HepG2 (cell line): ENCODE results near the gene PDGFRA. TPM values are rescaled to one million over a fixed set of nuclear protein-coding genes. Genes with fewer than 3 reads are reported as not detected.

ENCODE experiments used
- ATAC-seq: fragments of 200-7000 bp; cut with Tn5 transposase; 3 replicates; pipeline ENCODE4 v1.9.1; 2020; ENCODE audit warnings: mild to moderate bottlenecking, moderate library complexity
- BruUV-seq: library from RNA; stranded (reverse); fragments of 400-500 nt; replicated peaks from 2 replicates; lab custom pipeline; 2021; lab: Mats Ljungman, UMichigan
- CTCF ChIA-PET: fragments of 300-600 bp; formaldehyde crosslinking; extraction: SDS; loops from one replicate; lab custom pipeline; 2021; ENCODE audit warnings: low total read pairs, inconsistent platforms, low intra/inter-chr PET ratio; lab: Yijun Ruan, JAX
- POLR2A ChIA-PET: fragments of 350-600 bp; sonication (Branson Sonifier 250); formaldehyde crosslinking; loops from one replicate; lab custom pipeline; 2020; ENCODE audit warnings: antibody characterized with exemption, inconsistent platforms; lab: Yijun Ruan, JAX
- DNase-seq: peaks from one replicate; pipeline ENCODE4 v3.0.0-alpha.2; 2015; ENCODE audit warnings: low spot score
- FAIRE-seq: peaks from 3 replicates; lab custom pipeline; 2011; peaks lifted over from hg19 to GRCh38; lab: Jason Lieb, UNC
- H2AFZ ChIP-seq: one replicate; pipeline ENCODE4 v1.6.1; 2011; ENCODE audit warnings: low read length, inconsistent platforms
- H3K27ac ChIP-seq: fragments of 300-600 bp; 3 replicates; pipeline ENCODE4 v1.8.0; 2011; ENCODE audit warnings: mixed run types, mild to moderate bottlenecking, mixed read lengths, low read length, inconsistent platforms; ENCODE audit not compliant: insufficient read depth; ENCODE audit errors: extremely low read length
- H3K27me3 ChIP-seq, 2 experiments: fragments of 200-600 bp in 1 of 2; 2 replicates in 1 of 2; 3 replicates in 1 of 2; pipeline versions ENCODE4 v1.6.0 to v1.8.0; 2011; ENCODE audit warnings: low read length in 2 of 2, mild to moderate bottlenecking in 2 of 2, moderate library complexity in 2 of 2, inconsistent platforms in 1 of 2; ENCODE audit not compliant: insufficient read depth in 2 of 2, control insufficient read depth in 1 of 2
- H3K36me3 ChIP-seq, 2 experiments: fragments of 200-600 bp in 1 of 2; replicated peaks in 1 of 2; 2 replicates in 1 of 2; 3 replicates in 1 of 2; pipeline versions ENCODE4 v1.5.1 to v1.8.0; 2011; ENCODE audit warnings: low read length in 2 of 2, inconsistent platforms in 1 of 2; ENCODE audit not compliant: insufficient read depth in 2 of 2, control insufficient read depth in 1 of 2
- H3K4me1 ChIP-seq: 2 replicates; pipeline ENCODE4 v1.5.1; 2012; ENCODE audit warnings: low read length, inconsistent platforms; ENCODE audit not compliant: insufficient read depth
- H3K4me2 ChIP-seq: 2 replicates; pipeline ENCODE4 v1.6.0; 2011; ENCODE audit warnings: low read depth, low read length, inconsistent platforms
- H3K4me3 ChIP-seq, 3 experiments: fragments of 200-600 bp in 1 of 3; sonication (generic), shearing (Covaris generic) in 1 of 3; replicated peaks in 1 of 3; 2 replicates each; pipeline ENCODE4 v1.5.1; 2011 to 2016; ENCODE audit warnings: low read length in 3 of 3, inconsistent platforms in 2 of 3, low read depth in 2 of 3, mild to moderate bottlenecking in 2 of 3, control low read depth in 1 of 3, mixed read lengths in 1 of 3; ENCODE audit not compliant: insufficient read depth in 1 of 3
- H3K79me2 ChIP-seq: one replicate; pipeline ENCODE4 v1.6.1; 2011; ENCODE audit warnings: low read length, inconsistent platforms; ENCODE audit not compliant: insufficient read depth
- H3K9ac ChIP-seq: 2 replicates; pipeline ENCODE4 v1.6.0; 2011; ENCODE audit warnings: mild to moderate bottlenecking, low read depth, low read length, inconsistent platforms; ENCODE audit not compliant: insufficient read depth
- H3K9me3 ChIP-seq: 2 replicates; pipeline ENCODE4 v1.5.1; 2012; ENCODE audit warnings: mild to moderate bottlenecking, low read length
- H4K20me1 ChIP-seq: 2 replicates; pipeline ENCODE4 v1.6.0; 2011; ENCODE audit warnings: inconsistent platforms, mild to moderate bottlenecking, low read length, moderate library complexity; ENCODE audit not compliant: insufficient read depth
- ATF1 ChIP-seq: IDR thresholded peaks from 2 replicates; pipeline ENCODE4 v1.6.1; 2016; ENCODE audit warnings: mild to moderate bottlenecking, control low read depth
- CREBL2 ChIP-seq: sonication (generic); formaldehyde crosslinking; IDR thresholded peaks from 2 replicates; pipeline ENCODE4 v1.8.1; 2023; ENCODE audit warnings: missing genetic modification reagents, mild to moderate bottlenecking, borderline replicate concordance
- CSRNP2 ChIP-seq: sonication (generic); formaldehyde crosslinking; conservative IDR thresholded peaks from 2 replicates; pipeline ENCODE4 v1.8.0; 2022; ENCODE audit warnings: low read depth, missing genetic modification reagents
- FOXO1 ChIP-seq: sonication (generic); formaldehyde crosslinking; IDR thresholded peaks from 2 replicates; pipeline ENCODE4 v1.4.0; 2020; ENCODE audit warnings: missing genetic modification reagents
- HMGA1 ChIP-seq: sonication (generic); formaldehyde crosslinking; conservative IDR thresholded peaks from 2 replicates; pipeline ENCODE4 v1.4.0; 2020; ENCODE audit warnings: missing genetic modification reagents
- IRF9 ChIP-seq: sonication (generic); formaldehyde crosslinking; IDR thresholded peaks from 2 replicates; pipeline ENCODE4 v1.8.0; 2022; ENCODE audit warnings: missing genetic modification reagents, mild to moderate bottlenecking, borderline replicate concordance
- ISL2 ChIP-seq: sonication (generic); formaldehyde crosslinking; IDR thresholded peaks from 2 replicates; pipeline ENCODE4 v1.5.0; 2020; ENCODE audit warnings: missing genetic modification reagents
- KMT2B ChIP-seq: IDR thresholded peaks from 2 replicates; pipeline ENCODE4 v1.6.1; 2016; ENCODE audit warnings: missing genetic modification reagents, missing compliant biosample characterization
- MTF2 ChIP-seq: sonication (generic); formaldehyde crosslinking; IDR thresholded peaks from 2 replicates; pipeline ENCODE4 v1.5.0; 2020; ENCODE audit warnings: missing genetic modification reagents, borderline replicate concordance
- SOX6 ChIP-seq, 2 experiments: fragments of 450-650 bp in 1 of 2; sonication (generic) in 1 of 2; formaldehyde crosslinking in 1 of 2; IDR thresholded peaks; 2 replicates each; pipeline versions ENCODE4 v1.4.0 to v1.6.1; 2017 to 2020; ENCODE audit warnings: antibody characterized with exemption in 1 of 2, mild to moderate bottlenecking in 1 of 2, missing genetic modification reagents in 1 of 2
- STAG1 ChIP-seq: sonication (generic); formaldehyde crosslinking; IDR thresholded peaks from 2 replicates; pipeline ENCODE4 v1.4.0; 2020; ENCODE audit warnings: missing genetic modification reagents
- TBX2 ChIP-seq: sonication (generic); formaldehyde crosslinking; IDR thresholded peaks from 2 replicates; pipeline ENCODE4 v1.5.0; 2020; ENCODE audit warnings: missing genetic modification reagents, mild to moderate bottlenecking, borderline replicate concordance
- TEAD2 ChIP-seq: sonication (generic); formaldehyde crosslinking; IDR thresholded peaks from 2 replicates; pipeline ENCODE4 v1.9.0; 2021; ENCODE audit warnings: missing genetic modification reagents
- XRCC5 ChIP-seq: fragments of 200-400 bp; formaldehyde crosslinking; optimal IDR thresholded peaks from 2 replicates; pipeline ENCODE3; 2017; ENCODE audit warnings: mild to moderate bottlenecking, low read length
- ZBTB26 ChIP-seq: IDR thresholded peaks from 2 replicates; pipeline ENCODE4 v1.6.1; 2016; ENCODE audit warnings: missing compliant biosample characterization, missing genetic modification reagents, borderline replicate concordance
- ZEB1 ChIP-seq: IDR thresholded peaks from 2 replicates; pipeline ENCODE4 v1.6.1; 2012; ENCODE audit warnings: mild to moderate bottlenecking, low read depth, inconsistent platforms; ENCODE audit not compliant: insufficient replicate concordance
- ZNF564 ChIP-seq: sonication (generic); formaldehyde crosslinking; IDR thresholded peaks from 2 replicates; pipeline ENCODE4 v1.8.1; 2023; ENCODE audit warnings: mild to moderate bottlenecking, missing genetic modification reagents
- ZNF660 ChIP-seq: sonication (generic); formaldehyde crosslinking; IDR thresholded peaks from 2 replicates; pipeline ENCODE4 v1.5.1; 2020; ENCODE audit warnings: mild to moderate bottlenecking, low read depth, missing genetic modification reagents, borderline replicate concordance
- ZNF761 ChIP-seq: sonication (generic); formaldehyde crosslinking; conservative IDR thresholded peaks from 2 replicates; pipeline ENCODE4 v1.4.0; 2020; ENCODE audit warnings: mild to moderate bottlenecking, missing genetic modification reagents
- ZNF841 ChIP-seq: sonication (generic); formaldehyde crosslinking; IDR thresholded peaks from 2 replicates; pipeline ENCODE4 v1.8.1; 2023; ENCODE audit warnings: missing genetic modification reagents, borderline replicate concordance
- ZZZ3 ChIP-seq: sonication (generic); formaldehyde crosslinking; IDR thresholded peaks from 2 replicates; pipeline ENCODE4 v1.4.0; 2020; ENCODE audit warnings: missing genetic modification reagents, mild to moderate bottlenecking, borderline replicate concordance
- WGBS: methylation state at CpG from one replicate; pipeline ENCODE4 v1.1.6; 2017; ENCODE audit warnings: low lambda C conversion rate; 5-methylcytosine and 5-hydroxymethylcytosine counted together
- in situ Hi-C: cut with HindIII; loops from 2 replicates; pipeline ENCODE4 v1.10.0; 2017; ENCODE audit warnings: low pct_unique_long_range_greater_than_20kb; ENCODE audit not compliant: extremely low pct_ligation_motif_present
- intact Hi-C: fragments of 100-400 bp; cut with micrococcal nuclease; formaldehyde crosslinking; loops from one replicate; pipeline ENCODE4 v1.10.0; 2022; ENCODE audit not compliant: unreplicated experiment
- polyA plus RNA-seq, 8 experiments: library from polyadenylated mRNA; depleted of rRNA in 3 of 8; stranded (reverse) in 7 of 8; unstranded in 1 of 8; fragments of >200 nt; fragmentation: Illumina TruSeq in 4 of 8; extraction: Trizol in 4 of 8; gene quantifications; 2 replicates each; pipeline versions ENCODE4 v1.2.1 to v1.2.3, GENCODE V29; 2011 to 2016; ENCODE audit warnings: low read depth in 4 of 8, missing spikeins in 1 of 8, mixed read lengths in 1 of 8; ENCODE audit not compliant: insufficient read depth in 1 of 8
- total RNA-seq, 5 experiments: library from RNA; depleted of rRNA; stranded (reverse); fragments of >200 nt; fragmentation: Illumina TruSeq; extraction: Trizol; gene quantifications; 2 replicates each; pipeline ENCODE4 v1.2.3, GENCODE V29; 2016; ENCODE audit warnings: low read depth in 1 of 5

Gene PDGFRA
- total and polyA plus RNA-seq, 2 of the 13 experiments (the other 11 are each of a cell fraction or from before 2014, with no cell fraction given), result 0.04 TPM; not detected in 1

GRCh38 chr4:54228056-54228527 is 1.0 kb upstream of the PDGFRA start (continued):
- peak; percentile 61 for TF ChIP-seq XRCC5
- TF ChIP-seq FOXO1, result 0 out of 2 replicates have a peak, but pooled peaks have one; percentile 13
- 0 out of 2 replicates have a peak, but pooled peaks have one; percentile 23 for TF ChIP-seq TEAD2 (CRISPR knock-in tag)
- TF ChIP-seq ZBTB26 (CRISPR knock-in tag), result no peak
- TF ChIP-seq ZNF564 (CRISPR knock-in tag), result no peak
- TF ChIP-seq ISL2 (CRISPR knock-in tag), result 0 out of 2 replicates have a peak, but pooled peaks have one; percentile 20
- no peak for TF ChIP-seq HMGA1
- peak; percentile 90 for TF ChIP-seq STAG1
- TF ChIP-seq ZNF841 (CRISPR knock-in tag), result no peak
- TF ChIP-seq ZZZ3 (CRISPR knock-in tag), result no peak
- peak; percentile 57; the same call in 1 of the 2 replicates for TF ChIP-seq MTF2 (CRISPR knock-in tag)
- TF ChIP-seq ZEB1, result no peak
- TF ChIP-seq, all 625 proteins: peak for 20

GRCh38 chr4:54228546-54228945 is 547 bp upstream of the PDGFRA start:
- CTCF ChIA-PET, result interaction anchor here (1.3 to 1.5 kb wide), 2 partner anchors 320 to 522 kb away, joined by 4 to 5 read pairs; no protein-coding TSS in a partner anchor
- Histone ChIP-seq H3K27ac (no peak overlapping the region), H3K9me3 (no peaks in the 10 kb centered on the region), H3K9ac (no peak overlapping the region), H3K4me1 (peaks cover 34% of the 10 kb centered on the region), H3K36me3 (no peaks in the 10 kb centered on the region), H3K27me3 (peaks cover 18 to 83% of the 10 kb centered on the region in 2 experiments), H3K79me2 (no peaks in the 10 kb centered on the region), H3K4me2 (0 out of 2 replicates have a peak overlapping the region, but pooled peaks have one; percentile 68), H3K4me3 (no peak overlapping the region), H2AFZ (no peak overlapping the region), H4K20me1 (no peaks in the 10 kb centered on the region)
- DNase-seq, result no peak
- in situ Hi-C loops, result loop anchor here (5.0 to 25.0 kb wide), 6 partner anchors 324 to 1214 kb away; no protein-coding TSS in a partner anchor
- POLR2A ChIA-PET, result no interaction called here
- ATAC-seq, result no peak
- FAIRE-seq, result no peak
- intact Hi-C loops, result no loop called here
- WGBS, result 22% methylated on average over 8 of the region's 8 CpGs
- no TSS peak for BruUV-seq
- TF ChIP-seq ATF1 (CRISPR knock-in tag) (no peak), TBX2 (no peak), IRF9 (no peak), ZNF660 (no peak), CREBL2 (CRISPR knock-in tag) (no peak), KMT2B (no peak), ZNF761 (no peak), SOX6 (IDR thresholded peaks at IDR 0.05) (no peak), SOX6 (CRISPR knock-in tag; IDR thresholded peaks at IDR 0.05) (no peak), CSRNP2 (no peak)
